ENCODE data around the gene GPR142. TPM values are rescaled to one million over a fixed set of nuclear protein-coding genes. Genes with fewer than 3 reads are reported as not detected.

Gene GPR142
- total RNA-seq, 1 donor from 2014 or later = not detected

GRCh38 chr17:74414510-74414909 is 47.2 kb downstream of the GPR142 start:
- no peak for TF ChIP-seq CTCF (IDR thresholded peaks at IDR 0.05)
- DNase-seq (ENCODE audit: low spot score in 2 of 2) = no peak
- intact Hi-C loops (cut with DNase I) = no loop called here

GRCh38 chr17:74415608-74416396 is 48.5 kb downstream of the GPR142 start:
- H3K9me3 ChIP-seq = no peaks in the 10 kb centered on the region
- no peak overlapping the region for H3K4me3 ChIP-seq
- no peak for TF ChIP-seq CTCF (IDR thresholded peaks at IDR 0.05)
- no peaks in the 10 kb centered on the region for H3K4me1 ChIP-seq
- H3K27ac ChIP-seq = no peak overlapping the region
- H3K27me3 ChIP-seq = no peaks in the 10 kb centered on the region
- H3K36me3 ChIP-seq = no peaks in the 10 kb centered on the region
- intact Hi-C loops (cut with DNase I) = no loop called here
- DNase-seq (ENCODE audit: low spot score in 2 of 2) = no peak

More at GRCh38 chr17:74414510-74414909, 47.2 kb downstream of the GPR142 start:
- Histone ChIP-seq H3K36me3 (no peaks in the 10 kb centered on the region), H3K27ac (no peak overlapping the region), H3K4me3 (no peak overlapping the region), H3K4me1 (no peaks in the 10 kb centered on the region), H3K27me3 (no peaks in the 10 kb centered on the region), H3K9me3 (no peaks in the 10 kb centered on the region)

GRCh38 chr17:74417178-74418045 is 50.1 kb downstream of the GPR142 start:
- H3K4me3 ChIP-seq = no peak overlapping the region

GRCh38 chr17:74419928-74420411 is 52.7 kb downstream of the GPR142 start:
- TF ChIP-seq CTCF (IDR thresholded peaks at IDR 0.05) = no peak
- Histone ChIP-seq H3K27me3 (no peaks in the 10 kb centered on the region), H3K4me3 (no peak overlapping the region), H3K4me1 (no peaks in the 10 kb centered on the region), H3K27ac (no peak overlapping the region), H3K36me3 (no peaks in the 10 kb centered on the region), H3K9me3 (no peaks in the 10 kb centered on the region)
- DNase-seq (ENCODE audit: low spot score in 2 of 2) = no peak
- intact Hi-C loops (cut with DNase I) = no loop called here

More at GRCh38 chr17:74417178-74418045, 50.1 kb downstream of the GPR142 start:
- Histone ChIP-seq H3K9me3 (no peaks in the 10 kb centered on the region), H3K4me1 (no peaks in the 10 kb centered on the region), H3K27me3 (no peaks in the 10 kb centered on the region), H3K36me3 (no peaks in the 10 kb centered on the region), H3K27ac (no peak overlapping the region)
- DNase-seq (ENCODE audit: low spot score in 2 of 2) = no peak
- TF ChIP-seq CTCF (IDR thresholded peaks at IDR 0.05) = no peak
- intact Hi-C loops (cut with DNase I) = no loop called here

Other genes starting within 250 kb of the GPR142 start
- gene RPL38, start 163.8 kb upstream of the GPR142 start, total RNA-seq = 243 TPM
- gene TTYH2, start 153.9 kb upstream of the GPR142 start, total RNA-seq = 30.3 TPM
- gene DNAI2, start 93.3 kb upstream of the GPR142 start, total RNA-seq = not detected
- gene KIF19, start 41.3 kb upstream of the GPR142 start, total RNA-seq = 11.7 TPM
- gene BTBD17, start 5.6 kb upstream of the GPR142 start, total RNA-seq = not detected
- 29.1 TPM for gene GPRC5C, start 64.6 kb downstream of the GPR142 start, total RNA-seq
- gene CD300A, start 99.1 kb downstream of the GPR142 start, total RNA-seq = 21.9 TPM
- gene CD300LB, start 164.0 kb downstream of the GPR142 start, total RNA-seq = not detected
- not detected for gene CD300C, start 178.6 kb downstream of the GPR142 start, total RNA-seq
- gene CD300H, start 200.0 kb downstream of the GPR142 start, total RNA-seq = not detected
- gene CD300LD, start 224.8 kb downstream of the GPR142 start, total RNA-seq = not detected